Neural cell (in vitro differentiated cells): ENCODE results near the gene SULT1C3. TPM values are rescaled to one million over a fixed set of nuclear protein-coding genes. Genes with fewer than 3 reads are reported as not detected.

Experiments
- H2AFZ ChIP-seq: fragments of 200-600, 300-800 bp; sonication (generic), shearing (Covaris generic); 2 replicates; pipeline ENCODE4 v1.6.0; 2014; ENCODE audit warnings: low read depth, mild to moderate bottlenecking, antibody characterized with exemption, low read length, moderate library complexity
- H3F3A ChIP-seq: fragments of 200-600 bp; shearing (Covaris generic); 2 replicates; pipeline ENCODE4 v1.6.1; 2016; ENCODE audit warnings: mild to moderate bottlenecking, moderate library complexity, mixed read lengths, antibody characterized with exemption, low read length; ENCODE audit not compliant: insufficient read depth, poor library complexity, severe bottlenecking
- H3K27ac ChIP-seq: fragments of 200-600, 300-800 bp; sonication (generic), shearing (Covaris generic); 2 replicates; pipeline ENCODE4 v1.5.1; 2014; ENCODE audit warnings: mild to moderate bottlenecking, low read length, moderate library complexity
- H3K27me3 ChIP-seq: fragments of 300-800, 200-600 bp; sonication (generic), shearing (Covaris generic); 2 replicates; pipeline ENCODE4 v1.6.0; 2014; ENCODE audit warnings: mild to moderate bottlenecking, low read depth, low read length, moderate library complexity; ENCODE audit not compliant: insufficient read depth
- H3K36me3 ChIP-seq: fragments of 300-800, 200-600 bp; sonication (generic), shearing (Covaris generic); 2 replicates; pipeline ENCODE4 v1.5.1; 2014; ENCODE audit warnings: mild to moderate bottlenecking, antibody characterized with exemption, low read length, moderate library complexity; ENCODE audit not compliant: insufficient read depth
- H3K4me2 ChIP-seq: fragments of 300-800, 200-600 bp; sonication (generic), shearing (Covaris generic); 2 replicates; pipeline ENCODE4 v1.6.0; 2014; ENCODE audit warnings: mild to moderate bottlenecking, low read length
- H3K4me3 ChIP-seq: fragments of 300-800, 200-600 bp; sonication (generic), shearing (Covaris generic); 2 replicates; pipeline ENCODE4 v1.5.1; 2014; ENCODE audit warnings: mild to moderate bottlenecking, low read length, moderate library complexity
- H3K79me2 ChIP-seq: fragments of 200-600 bp; shearing (Covaris generic); replicated peaks from 2 replicates; pipeline ENCODE4 v1.6.0; 2014; ENCODE audit warnings: mild to moderate bottlenecking, low read length, moderate library complexity; ENCODE audit not compliant: insufficient read depth
- H3K9ac ChIP-seq: fragments of 300-800, 200-600 bp; sonication (generic), shearing (Covaris generic); 2 replicates; pipeline ENCODE4 v1.6.1; 2016; ENCODE audit warnings: mild to moderate bottlenecking, low read length, mixed read lengths
- H3K9me2 ChIP-seq: fragments of 200-600 bp; shearing (Covaris generic); 2 replicates; pipeline ENCODE4 v1.6.1; 2016; ENCODE audit warnings: mild to moderate bottlenecking, low read length, mixed read lengths; ENCODE audit not compliant: insufficient read depth
- H3K9me3 ChIP-seq: fragments of 200-600, 300-800 bp; sonication (generic), shearing (Covaris generic); 2 replicates; pipeline ENCODE4 v1.6.1; 2016; ENCODE audit warnings: mild to moderate bottlenecking, mixed run types, low read length, moderate library complexity, mixed read lengths
- H4K20me1 ChIP-seq: fragments of 200-600 bp; shearing (Covaris generic); 2 replicates; pipeline ENCODE4 v1.6.1; 2016; ENCODE audit warnings: mild to moderate bottlenecking, mixed run types; ENCODE audit not compliant: insufficient read depth
- CTCF ChIP-seq: fragments of 450-650 bp; IDR thresholded peaks from 2 replicates; pipeline ENCODE4 v1.5.1; 2014; ENCODE audit warnings: antibody characterized with exemption, mild to moderate bottlenecking, moderate library complexity; ENCODE audit not compliant: poor library complexity, severe bottlenecking
- EP300 ChIP-seq: fragments of 450-650 bp; conservative IDR thresholded peaks from 2 replicates; pipeline ENCODE4 v1.6.1; 2014; ENCODE audit warnings: antibody characterized with exemption, mild to moderate bottlenecking, moderate library complexity; ENCODE audit not compliant: poor library complexity, severe bottlenecking
- EZH2 ChIP-seq: fragments of 200-600, 300-800 bp; shearing (Covaris generic), sonication (generic); IDR thresholded peaks from 2 replicates; pipeline ENCODE4 v1.6.1; 2014; ENCODE audit warnings: antibody characterized with exemption, low read length, borderline replicate concordance, mild to moderate bottlenecking; ENCODE audit not compliant: insufficient read depth, poor library complexity, severe bottlenecking
- POLR2AphosphoS5 ChIP-seq: IDR thresholded peaks from 2 replicates; pipeline ENCODE4 v1.6.1; 2012
- RAD21 ChIP-seq: fragments of 450-650 bp; conservative IDR thresholded peaks from 2 replicates; pipeline ENCODE4 v1.6.1; 2014; ENCODE audit warnings: antibody characterized with exemption, mild to moderate bottlenecking, moderate library complexity
- REST ChIP-seq: IDR thresholded peaks from 2 replicates; pipeline ENCODE4 v1.6.1; 2012; ENCODE audit warnings: borderline replicate concordance
- SMC3 ChIP-seq: fragments of 450-650 bp; conservative IDR thresholded peaks from 2 replicates; pipeline ENCODE4 v1.6.1; 2014; ENCODE audit warnings: antibody characterized with exemption, mild to moderate bottlenecking, moderate library complexity; ENCODE audit not compliant: poor library complexity
- polyA plus RNA-seq: library from polyadenylated mRNA; depleted of rRNA; stranded (reverse); fragments of >200 nt; gene quantifications from 2 replicates; pipeline ENCODE4 v1.2.3, GENCODE V29; 2014

SULT1C3 gene
- polyA plus RNA-seq, 1 donor from 2014 or later = not detected

GRCh38 chr2:108293850-108294249 lies 54.1 kb downstream of the SULT1C3 start:
- TF ChIP-seq POLR2AphosphoS5 = no peak
- TF ChIP-seq EZH2 = no peak
- no peak for TF ChIP-seq CTCF
- no peak for TF ChIP-seq REST
- no peak overlapping the region for H2AFZ ChIP-seq
- H3F3A ChIP-seq = no peaks in the 10 kb centered on the region
- no peaks in the 10 kb centered on the region for H3K9me3 ChIP-seq
- no peak overlapping the region for H3K4me2 ChIP-seq
- H3K27me3 ChIP-seq = no peaks in the 10 kb centered on the region
- no peak overlapping the region for H3K9ac ChIP-seq
- no peak overlapping the region for H3K4me3 ChIP-seq
- no peaks in the 10 kb centered on the region for H4K20me1 ChIP-seq
- no peaks in the 10 kb centered on the region for H3K36me3 ChIP-seq
- no peaks in the 10 kb centered on the region for H3K79me2 ChIP-seq
- no peak overlapping the region for H3K27ac ChIP-seq
- no peaks in the 10 kb centered on the region for H3K9me2 ChIP-seq

- H3K27me3 ChIP-seq = no peaks in the 10 kb centered on the region
- no peak overlapping the region for H3K9ac ChIP-seq
- H3K4me3 ChIP-seq = no peak overlapping the region
- H3K9me3 ChIP-seq = no peaks in the 10 kb centered on the region
- no peaks in the 10 kb centered on the region for H3K79me2 ChIP-seq
- H3K36me3 ChIP-seq = no peaks in the 10 kb centered on the region
- no peaks in the 10 kb centered on the region for H3K9me2 ChIP-seq
- H4K20me1 ChIP-seq = no peaks in the 10 kb centered on the region
- TF ChIP-seq POLR2AphosphoS5 (no peak), EP300 (no peak), EZH2 (no peak), REST (no peak), CTCF (no peak), RAD21 (no peak), SMC3 (no peak)
- H3K4me2 ChIP-seq = no peak overlapping the region
- no peak overlapping the region for H2AFZ ChIP-seq
- no peak overlapping the region for H3K27ac ChIP-seq
- no peaks in the 10 kb centered on the region for H3F3A ChIP-seq
Measured at GRCh38 chr2:108297436-108298141, 57.8 kb downstream of the SULT1C3 start.
